Thymus (tissue), 2 donors: ENCODE measurements around the gene CD99. TPM values are rescaled to one million over a fixed set of nuclear protein-coding genes. Genes with fewer than 3 reads are reported as not detected.

Experiments used
- polyA plus RNA-seq: library from polyadenylated mRNA; stranded (reverse); fragments of 200-250 nt; gene quantifications from one replicate; pipeline ENCODE4 v1.2.3, GENCODE V29; 2013
- total RNA-seq: library from RNA; stranded (reverse); fragments of 120-200 nt; gene quantifications from one replicate; pipeline ENCODE4 v1.2.4, GENCODE V29; 2013
- donor health status: healthy.

Gene CD99
- total and polyA plus RNA-seq, 2 donors = 527 to 547 TPM

Other genes with a start within 250 kb of the CD99 start
- 12.2 TPM for gene DHRSX, start 190.3 kb upstream of the CD99 start, total RNA-seq
- gene DHRSX, start 190.3 kb upstream of the CD99 start, polyA plus RNA-seq = 11.2 TPM
- 17.4 TPM for gene ZBED1, start 190.3 kb upstream of the CD99 start, total RNA-seq
- 23.7 TPM for gene ZBED1, start 190.3 kb upstream of the CD99 start, polyA plus RNA-seq
- gene XG, start 60.7 kb downstream of the CD99 start, total RNA-seq = 1.0 TPM
- 1.3 TPM for gene XG, start 60.7 kb downstream of the CD99 start, polyA plus RNA-seq
- 0.38 TPM for gene GYG2, start 137.6 kb downstream of the CD99 start, total RNA-seq
- gene GYG2, start 137.6 kb downstream of the CD99 start, polyA plus RNA-seq = 0.23 TPM
- gene ARSD, start 238.0 kb downstream of the CD99 start, total RNA-seq = 3.4 TPM
- gene ARSD, start 238.0 kb downstream of the CD99 start, polyA plus RNA-seq = 5.5 TPM